ENCODE results near the gene OR9A2. TPM values are rescaled to one million over a fixed set of nuclear protein-coding genes. Genes with fewer than 3 reads are reported as not detected.

The OR9A2 gene
- total RNA-seq, 4 donors from 2014 or later, result not detected

GRCh38 chr7:143055754-143056153 is 28.8 kb upstream of the OR9A2 start:
- TF ChIP-seq CTCF (IDR thresholded peaks at IDR 0.05) (no peak), POLR2A (IDR thresholded peaks at IDR 0.05) (no peak)
- no peak overlapping the region for H3K4me3 ChIP-seq (ENCODE audit: low read depth, poor library complexity, severe bottlenecking)
- no peak for DNase-seq (ENCODE audit: low spot score in 2 of 2)
- intact Hi-C loops (cut with DNase I; ENCODE audit: low total_unique reads), result no loop called here

- TF ChIP-seq CTCF (IDR thresholded peaks at IDR 0.05), result no peak
- no peak for TF ChIP-seq POLR2A (IDR thresholded peaks at IDR 0.05)
- 54 to 58% methylated on average over 3 of the region's 3 CpGs for WGBS, 2 donors
- no peak for DNase-seq (ENCODE audit: low spot score in 2 of 2)
- intact Hi-C loops (cut with DNase I; ENCODE audit: low total_unique reads), result no loop called here
- no peak overlapping the region for H3K4me3 ChIP-seq (ENCODE audit: low read depth, poor library complexity, severe bottlenecking)
These were observed 27.7 kb upstream of the OR9A2 start for GRCh38 chr7:143054621-143055020.

GRCh38 chr7:143052041-143052440 is 25.1 kb upstream of the OR9A2 start, which contains the start of gene OR6V1:
Gene OR6V1, plus strand, starts transcription at chr7:143052341. Its CDS starts 0 bp downstream, at chr7:143052341.
- WGBS, 2 donors, result 88 to 90% methylated on average over 4 of the region's 4 CpGs
- TF ChIP-seq POLR2A (IDR thresholded peaks at IDR 0.05), result no peak
- TF ChIP-seq CTCF (IDR thresholded peaks at IDR 0.05), result no peak
- no peak for DNase-seq (ENCODE audit: low spot score in 2 of 2)
- H3K4me3 ChIP-seq (ENCODE audit: low read depth, poor library complexity, severe bottlenecking), result no peak within 1 kb of the TSS
- intact Hi-C loops (cut with DNase I; ENCODE audit: low total_unique reads), result no loop called here

- intact Hi-C loops (cut with DNase I; ENCODE audit: low total_unique reads), result no loop called here
- no peak for TF ChIP-seq POLR2A (IDR thresholded peaks at IDR 0.05)
- no peak for TF ChIP-seq CTCF (IDR thresholded peaks at IDR 0.05)
- WGBS, 2 donors, result 41 to 44% methylated on average over 9 of the region's 9 CpGs
These were observed 24.0 kb upstream of the OR9A2 start for GRCh38 chr7:143050931-143051330.

GRCh38 chr7:143049362-143049761 is 22.4 kb upstream of the OR9A2 start:
- TF ChIP-seq CTCF (IDR thresholded peaks at IDR 0.05) (no peak), POLR2A (IDR thresholded peaks at IDR 0.05) (no peak)
- H3K4me3 ChIP-seq (ENCODE audit: low read depth, poor library complexity, severe bottlenecking), result no peak overlapping the region
- DNase-seq (ENCODE audit: low spot score in 2 of 2), result no peak
- intact Hi-C loops (cut with DNase I; ENCODE audit: low total_unique reads), result no loop called here
- WGBS, 2 donors, result 24 to 30% methylated on average over 4 of the region's 4 CpGs

More at GRCh38 chr7:143050931-143051330, 24.0 kb upstream of the OR9A2 start:
- no peak overlapping the region for H3K4me3 ChIP-seq (ENCODE audit: low read depth, poor library complexity, severe bottlenecking)
- no peak for DNase-seq (ENCODE audit: low spot score in 2 of 2)

GRCh38 chr7:143048827-143049226 is 21.9 kb upstream of the OR9A2 start:
- H3K4me3 ChIP-seq (ENCODE audit: low read depth, poor library complexity, severe bottlenecking), result no peak overlapping the region
- intact Hi-C loops (cut with DNase I; ENCODE audit: low total_unique reads), result no loop called here
- DNase-seq (ENCODE audit: low spot score in 2 of 2), result no peak
- TF ChIP-seq POLR2A (IDR thresholded peaks at IDR 0.05) (no peak), CTCF (IDR thresholded peaks at IDR 0.05) (no peak)
